Adrenal gland (tissue), 5 donors: ENCODE results near the gene MTAP.

ENCODE experiments used
- POLR2A ChIP-seq, 2 donors: fragments of 450-650 bp; IDR thresholded peaks; one replicate each; pipeline ENCODE4 v1.6.1; 2017; ENCODE audit warnings: antibody characterized with exemption in 2 of 2, mild to moderate bottlenecking in 2 of 2, moderate library complexity in 1 of 2
- TF ChIP-seq, protein P1 (sequence below), 6 experiments: fragments of 450-650 bp in 4 of 6; fragments of 200-600 bp in 2 of 6; sonication (generic) in 1 of 6; IDR thresholded peaks; 1 replicate in 5 of 6; 2 replicates in 1 of 6; pipeline versions ENCODE4 v1.5.1 to v1.8.0; 2016 to 2021; ENCODE audit warnings: antibody characterized with exemption in 6 of 6, mild to moderate bottlenecking in 2 of 6, moderate library complexity in 1 of 6
- donor health status: DM: no; HTN: no; CAD: no.

DNA sequence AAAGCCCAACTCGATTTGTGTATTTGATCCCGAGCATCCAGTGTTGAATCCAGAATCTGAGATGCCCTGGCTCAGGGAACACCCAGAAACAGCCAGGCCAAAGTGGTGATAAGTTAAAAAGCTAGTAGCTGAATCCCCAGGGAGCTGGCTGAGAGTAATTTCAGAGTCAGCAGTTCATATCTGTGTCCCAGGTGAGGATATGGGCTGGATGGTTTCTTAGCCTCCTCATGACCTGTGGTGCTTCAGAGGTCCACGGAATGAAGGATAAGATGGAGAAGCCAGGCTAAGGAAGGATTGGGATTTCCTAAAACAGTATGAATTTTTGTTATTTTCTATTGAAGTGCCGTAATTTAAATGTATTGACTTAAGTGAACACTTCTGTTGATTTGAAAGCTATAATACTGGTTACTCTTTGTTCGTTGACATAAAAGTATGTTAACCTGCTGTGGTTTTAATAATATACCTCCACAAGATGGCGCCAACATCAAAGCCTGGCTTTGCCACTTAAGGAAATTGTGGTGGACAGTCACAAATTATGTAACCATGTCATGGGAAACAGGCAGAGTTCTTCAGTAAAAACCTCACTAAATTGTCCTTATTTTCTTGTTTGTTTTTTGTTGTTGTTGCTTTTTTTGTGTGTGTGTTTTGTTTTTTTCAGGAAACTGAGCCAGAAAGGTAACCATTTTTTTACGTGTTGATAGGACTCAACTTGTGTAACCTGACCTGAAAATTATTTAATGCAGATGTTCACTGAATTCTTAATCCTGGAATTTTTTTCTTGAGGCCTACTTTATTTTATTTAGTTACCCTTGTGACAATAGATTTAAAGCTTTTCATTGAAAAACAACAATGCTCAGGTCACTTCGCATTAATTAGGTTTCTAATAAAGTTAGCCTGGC is 11.4 kb downstream of the MTAP start:
- TF ChIP-seq, protein P1, sequence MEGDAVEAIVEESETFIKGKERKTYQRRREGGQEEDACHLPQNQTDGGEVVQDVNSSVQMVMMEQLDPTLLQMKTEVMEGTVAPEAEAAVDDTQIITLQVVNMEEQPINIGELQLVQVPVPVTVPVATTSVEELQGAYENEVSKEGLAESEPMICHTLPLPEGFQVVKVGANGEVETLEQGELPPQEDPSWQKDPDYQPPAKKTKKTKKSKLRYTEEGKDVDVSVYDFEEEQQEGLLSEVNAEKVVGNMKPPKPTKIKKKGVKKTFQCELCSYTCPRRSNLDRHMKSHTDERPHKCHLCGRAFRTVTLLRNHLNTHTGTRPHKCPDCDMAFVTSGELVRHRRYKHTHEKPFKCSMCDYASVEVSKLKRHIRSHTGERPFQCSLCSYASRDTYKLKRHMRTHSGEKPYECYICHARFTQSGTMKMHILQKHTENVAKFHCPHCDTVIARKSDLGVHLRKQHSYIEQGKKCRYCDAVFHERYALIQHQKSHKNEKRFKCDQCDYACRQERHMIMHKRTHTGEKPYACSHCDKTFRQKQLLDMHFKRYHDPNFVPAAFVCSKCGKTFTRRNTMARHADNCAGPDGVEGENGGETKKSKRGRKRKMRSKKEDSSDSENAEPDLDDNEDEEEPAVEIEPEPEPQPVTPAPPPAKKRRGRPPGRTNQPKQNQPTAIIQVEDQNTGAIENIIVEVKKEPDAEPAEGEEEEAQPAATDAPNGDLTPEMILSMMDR (IDR thresholded peaks at IDR 0.05) = peak; percentile 67 to 94 (median 90)
- no peak for TF ChIP-seq POLR2A (IDR thresholded peaks at IDR 0.05)
